Measurements from ENCODE around the gene YJU2. TPM values are rescaled to one million over a fixed set of nuclear protein-coding genes. Genes with fewer than 3 reads are reported as not detected.

Gene YJU2
- total RNA-seq, 1 donor from 2014 or later: 19.9 TPM

DNA sequence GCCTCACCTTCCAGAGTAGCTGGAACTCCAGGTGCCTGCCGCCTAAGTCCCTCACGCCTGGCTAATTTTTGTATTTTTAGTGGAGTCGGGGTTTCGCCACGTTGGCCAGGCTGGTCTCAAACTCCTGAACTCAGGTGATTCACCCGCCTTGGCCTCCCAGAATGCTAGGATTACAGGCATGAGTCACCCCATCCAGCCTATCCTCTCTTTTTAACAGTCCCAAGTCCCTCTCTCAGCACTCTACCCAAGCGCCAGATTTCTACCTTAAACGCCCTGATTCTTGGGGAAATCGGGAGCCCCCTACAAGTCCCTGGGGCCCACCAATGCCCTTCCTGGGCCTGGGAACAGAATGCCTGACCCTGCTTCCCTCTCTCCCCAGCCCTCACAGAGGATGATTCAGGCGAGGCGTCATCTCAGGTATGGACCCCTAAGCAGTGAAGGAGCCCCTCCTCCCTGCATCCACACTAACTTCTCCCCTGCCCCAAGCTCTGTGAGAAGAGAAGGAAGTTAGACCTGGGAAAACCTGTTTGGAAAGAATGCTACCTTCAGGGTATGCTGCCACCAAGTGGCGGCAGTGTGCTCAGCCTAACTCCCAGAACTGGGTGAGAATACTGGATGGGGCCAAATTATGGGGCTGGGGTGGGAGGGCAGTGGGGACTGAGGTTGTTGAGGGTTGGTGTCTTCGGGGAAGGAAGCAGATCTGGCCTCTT lies 38.3 kb upstream of the YJU2 start:
- H3K4me3 ChIP-seq: no peak overlapping the region
- intact Hi-C loops (cut with DNase I): loop anchor here (10.0 kb wide), 1 partner anchor 224 kb away; the partner anchor contains the start of gene EEF2
- H3K27me3 ChIP-seq: no peaks in the 10 kb centered on the region
- TF ChIP-seq, protein P1, sequence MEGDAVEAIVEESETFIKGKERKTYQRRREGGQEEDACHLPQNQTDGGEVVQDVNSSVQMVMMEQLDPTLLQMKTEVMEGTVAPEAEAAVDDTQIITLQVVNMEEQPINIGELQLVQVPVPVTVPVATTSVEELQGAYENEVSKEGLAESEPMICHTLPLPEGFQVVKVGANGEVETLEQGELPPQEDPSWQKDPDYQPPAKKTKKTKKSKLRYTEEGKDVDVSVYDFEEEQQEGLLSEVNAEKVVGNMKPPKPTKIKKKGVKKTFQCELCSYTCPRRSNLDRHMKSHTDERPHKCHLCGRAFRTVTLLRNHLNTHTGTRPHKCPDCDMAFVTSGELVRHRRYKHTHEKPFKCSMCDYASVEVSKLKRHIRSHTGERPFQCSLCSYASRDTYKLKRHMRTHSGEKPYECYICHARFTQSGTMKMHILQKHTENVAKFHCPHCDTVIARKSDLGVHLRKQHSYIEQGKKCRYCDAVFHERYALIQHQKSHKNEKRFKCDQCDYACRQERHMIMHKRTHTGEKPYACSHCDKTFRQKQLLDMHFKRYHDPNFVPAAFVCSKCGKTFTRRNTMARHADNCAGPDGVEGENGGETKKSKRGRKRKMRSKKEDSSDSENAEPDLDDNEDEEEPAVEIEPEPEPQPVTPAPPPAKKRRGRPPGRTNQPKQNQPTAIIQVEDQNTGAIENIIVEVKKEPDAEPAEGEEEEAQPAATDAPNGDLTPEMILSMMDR (IDR thresholded peaks at IDR 0.05): no peak
- TF ChIP-seq POLR2A (IDR thresholded peaks at IDR 0.05) (no peak), POLR2AphosphoS5 (IDR thresholded peaks at IDR 0.05; ENCODE audit: insufficient read depth in 1 of 2, low read depth in 1 of 2) (no peak)
- H3K27ac ChIP-seq: no peak overlapping the region
- no peak for DNase-seq (ENCODE audit: extremely low spot score in 2 of 2)
- H3K4me1 ChIP-seq: peaks cover 5% of the 10 kb centered on the region
- H3K36me3 ChIP-seq: no peaks in the 10 kb centered on the region
- H3K9me3 ChIP-seq: no peaks in the 10 kb centered on the region

DNA sequence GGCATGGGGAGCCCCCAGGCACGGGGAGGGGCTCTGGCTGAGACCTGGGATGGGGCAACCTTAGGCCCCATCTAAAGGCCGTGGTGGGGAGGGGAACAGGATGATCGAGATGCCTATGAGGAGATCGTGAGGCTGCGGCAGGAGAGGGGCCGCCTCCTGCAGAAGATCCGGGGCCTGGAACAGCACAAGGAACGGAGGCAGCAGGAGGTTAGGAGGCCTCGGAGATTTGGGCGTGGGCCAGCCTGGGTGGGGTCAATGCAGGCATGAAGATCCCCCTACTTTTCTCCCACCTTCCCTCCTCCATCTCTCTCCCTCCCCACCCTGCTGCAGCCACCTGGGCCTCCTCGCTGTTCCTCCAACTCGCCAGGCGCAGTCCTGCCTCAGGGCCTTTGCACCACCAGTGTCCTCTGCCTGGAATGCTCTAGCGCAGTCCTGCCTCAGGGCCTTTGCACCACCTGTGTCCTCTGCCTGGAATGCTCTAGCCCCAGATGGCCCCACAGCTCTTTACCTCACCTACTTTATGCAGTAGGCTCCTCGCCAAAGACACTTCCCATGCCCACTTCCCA lies 36.6 kb upstream of the YJU2 start:
- intact Hi-C loops (cut with DNase I): no loop called here
- Histone ChIP-seq H3K27ac (no peak overlapping the region), H3K27me3 (no peaks in the 10 kb centered on the region), H3K4me3 (no peak overlapping the region), H3K4me1 (no peaks in the 10 kb centered on the region), H3K36me3 (no peaks in the 10 kb centered on the region), H3K9me3 (no peaks in the 10 kb centered on the region)
- TF ChIP-seq, protein P1 (IDR thresholded peaks at IDR 0.05): no peak
- no peak for TF ChIP-seq POLR2A (IDR thresholded peaks at IDR 0.05)
- no peak for DNase-seq (ENCODE audit: extremely low spot score in 2 of 2)

DNA sequence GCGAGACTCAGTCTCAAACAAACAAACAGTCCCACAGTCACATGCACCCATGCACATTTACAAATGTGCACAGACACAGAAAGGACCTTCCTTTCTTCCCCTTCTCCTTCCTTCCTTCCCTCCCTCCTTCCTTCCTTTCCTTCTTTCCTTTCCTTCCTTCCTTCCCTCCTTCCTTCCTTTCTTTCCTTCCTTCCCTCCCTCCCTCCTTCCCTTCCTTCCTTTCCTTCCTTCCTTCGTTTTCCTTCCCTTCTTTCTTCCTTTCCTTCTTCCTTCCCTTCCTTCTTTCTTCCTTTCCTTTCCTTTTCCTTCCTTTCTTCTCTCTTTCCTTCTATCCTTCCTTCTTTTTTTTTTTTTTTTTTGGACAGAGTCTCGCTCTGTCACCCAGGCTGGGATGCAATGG lies 33.8 kb upstream of the YJU2 start:
- H3K36me3 ChIP-seq: no peaks in the 10 kb centered on the region
- H3K4me3 ChIP-seq: no peak overlapping the region
- DNase-seq (ENCODE audit: extremely low spot score in 2 of 2): no peak
- no peaks in the 10 kb centered on the region for H3K4me1 ChIP-seq
- H3K9me3 ChIP-seq: no peaks in the 10 kb centered on the region
- no peak overlapping the region for H3K27ac ChIP-seq
- TF ChIP-seq, protein P1 (IDR thresholded peaks at IDR 0.05): no peak
- no peak for TF ChIP-seq POLR2A (IDR thresholded peaks at IDR 0.05)
- no peak for TF ChIP-seq POLR2AphosphoS5 (IDR thresholded peaks at IDR 0.05; ENCODE audit: insufficient read depth in 1 of 2, low read depth in 1 of 2)
- no peaks in the 10 kb centered on the region for H3K27me3 ChIP-seq
- intact Hi-C loops (cut with DNase I): no loop called here

DNA sequence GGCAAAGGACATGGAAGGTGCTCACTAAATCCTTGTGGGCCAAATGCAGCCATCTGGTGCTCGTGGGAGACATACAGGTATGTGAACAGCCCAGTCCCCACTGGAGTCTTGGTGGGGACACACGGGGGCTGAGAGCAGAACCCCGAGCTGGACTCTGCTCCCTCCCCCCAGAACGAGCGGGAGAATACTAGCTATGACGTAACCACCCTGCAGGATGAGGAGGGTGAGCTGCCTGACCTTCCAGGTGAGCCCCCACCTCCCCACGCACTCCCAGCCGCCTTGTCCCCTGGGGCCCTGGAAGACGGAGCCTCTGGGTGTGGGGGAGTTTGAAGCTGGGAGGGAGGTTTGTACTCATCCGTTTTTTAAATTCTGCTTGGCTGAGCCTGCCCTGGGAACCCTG lies 31.1 kb upstream of the YJU2 start:
- H3K27me3 ChIP-seq: no peaks in the 10 kb centered on the region
- DNase-seq (ENCODE audit: extremely low spot score in 2 of 2): no peak
- no peaks in the 10 kb centered on the region for H3K36me3 ChIP-seq
- no peak for TF ChIP-seq POLR2A (IDR thresholded peaks at IDR 0.05)
- TF ChIP-seq, protein P1 (IDR thresholded peaks at IDR 0.05): no peak
- no peak for TF ChIP-seq POLR2AphosphoS5 (IDR thresholded peaks at IDR 0.05; ENCODE audit: insufficient read depth in 1 of 2, low read depth in 1 of 2)
- H3K27ac ChIP-seq: no peak overlapping the region
- H3K9me3 ChIP-seq: no peaks in the 10 kb centered on the region
- H3K4me1 ChIP-seq: no peaks in the 10 kb centered on the region
- intact Hi-C loops (cut with DNase I): no loop called here
- H3K4me3 ChIP-seq: no peak overlapping the region

DNA sequence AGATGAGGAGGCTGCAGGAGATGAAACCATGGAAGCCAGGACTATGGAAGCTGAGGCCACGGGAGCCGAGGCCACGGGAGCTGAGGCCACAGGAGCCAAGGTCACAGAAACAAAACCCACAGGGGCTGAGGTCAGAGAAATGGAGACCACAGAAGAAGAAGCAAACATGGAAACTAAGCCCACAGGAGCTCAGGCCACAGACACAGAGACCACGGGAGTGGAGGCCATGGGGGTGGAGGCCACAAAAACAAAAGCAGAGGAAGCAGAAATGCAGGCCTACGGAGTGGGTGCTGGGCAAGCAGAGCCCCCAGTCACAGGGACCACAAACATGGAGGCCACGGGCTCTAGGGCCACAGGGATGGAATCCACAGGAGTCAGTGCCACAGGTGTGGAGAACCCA lies 30.0 kb upstream of the YJU2 start:
- intact Hi-C loops (cut with DNase I): no loop called here

More for the DNA sequence above, 30.0 kb upstream of the YJU2 start:
- no peak overlapping the region for H3K4me3 ChIP-seq
- H3K36me3 ChIP-seq: no peaks in the 10 kb centered on the region
- H3K4me1 ChIP-seq: no peaks in the 10 kb centered on the region
- TF ChIP-seq POLR2AphosphoS5 (IDR thresholded peaks at IDR 0.05; ENCODE audit: insufficient read depth in 1 of 2, low read depth in 1 of 2): no peak
- TF ChIP-seq, protein P1 (IDR thresholded peaks at IDR 0.05): no peak
- no peak overlapping the region for H3K27ac ChIP-seq
- H3K9me3 ChIP-seq: no peaks in the 10 kb centered on the region
- no peak for DNase-seq (ENCODE audit: extremely low spot score in 2 of 2)
- H3K27me3 ChIP-seq: no peaks in the 10 kb centered on the region

Data from vagina (tissue), 2 donors.